Measurements from ENCODE around the gene ACTL6B.

Gene ACTL6B

GRCh38 chr7:100678291-100678984 lies 22.2 kb upstream of the ACTL6B start:
- TF ChIP-seq CTCF (conservative IDR thresholded peaks at IDR 0.05), result no peak
- H3K27ac ChIP-seq, result peak overlapping the region; percentile 96

DNA sequence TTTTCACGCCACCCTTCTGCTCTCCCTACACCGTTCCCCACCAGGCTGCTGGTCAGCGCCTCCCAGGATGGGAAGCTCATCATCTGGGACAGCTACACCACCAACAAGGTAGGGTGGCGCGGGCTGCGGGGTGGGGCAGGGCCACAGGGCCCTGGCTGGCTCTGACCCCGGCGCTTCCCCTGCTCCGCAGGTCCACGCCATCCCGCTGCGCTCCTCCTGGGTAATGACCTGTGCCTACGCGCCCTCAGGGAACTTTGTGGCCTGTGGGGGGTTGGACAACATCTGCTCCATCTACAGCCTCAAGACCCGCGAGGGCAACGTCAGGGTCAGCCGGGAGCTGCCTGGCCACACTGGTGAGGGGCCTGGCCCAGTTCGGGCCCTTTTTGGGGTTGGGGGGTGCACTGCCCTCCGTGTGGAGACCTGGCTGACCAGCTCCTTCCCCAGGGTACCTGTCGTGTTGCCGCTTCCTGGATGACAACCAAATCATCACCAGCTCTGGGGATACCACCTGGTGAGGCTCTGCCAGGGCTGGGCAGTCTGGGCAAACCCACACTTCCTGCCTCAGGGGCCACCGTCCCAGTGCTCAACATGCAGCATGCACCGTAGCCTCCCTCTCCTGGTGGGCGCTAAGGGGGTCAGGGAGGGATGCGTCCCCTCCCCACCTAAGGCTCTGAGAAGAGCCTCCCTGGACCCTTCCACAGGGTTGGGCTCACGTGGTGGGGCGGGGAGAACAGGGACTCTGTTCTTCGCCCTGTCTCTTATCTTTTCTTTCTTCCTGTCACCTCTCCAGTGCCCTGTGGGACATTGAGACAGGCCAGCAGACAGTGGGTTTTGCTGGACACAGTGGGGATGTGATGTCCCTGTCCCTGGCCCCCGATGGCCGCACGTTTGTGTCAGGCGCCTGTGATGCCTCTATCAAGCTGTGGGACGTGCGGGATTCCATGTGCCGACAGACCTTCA lies 21.3 kb upstream of the ACTL6B start:
- no peak for TF ChIP-seq CTCF (conservative IDR thresholded peaks at IDR 0.05)
- H3K27ac ChIP-seq, result peak overlapping the region; percentile 96

GRCh38 chr7:100676501-100677306 lies 20.5 kb upstream of the ACTL6B start:
- peak overlapping the region; percentile 96 for H3K27ac ChIP-seq

GRCh38 chr7:100675581-100676350 lies 19.5 kb upstream of the ACTL6B start:
- H3K27ac ChIP-seq, result peak overlapping the region; percentile 96
- no peak for TF ChIP-seq CTCF (conservative IDR thresholded peaks at IDR 0.05)

More at GRCh38 chr7:100676501-100677306, 20.5 kb upstream of the ACTL6B start:
- TF ChIP-seq CTCF (conservative IDR thresholded peaks at IDR 0.05), result no peak

- H3K27ac ChIP-seq, result peak overlapping the region; percentile 96
- no peak for TF ChIP-seq CTCF (conservative IDR thresholded peaks at IDR 0.05)
These were observed 18.8 kb upstream of the ACTL6B start for GRCh38 chr7:100675105-100675451.

GRCh38 chr7:100674411-100675104 lies 18.3 kb upstream of the ACTL6B start:
- TF ChIP-seq CTCF (conservative IDR thresholded peaks at IDR 0.05), result no peak
- peak overlapping the region; percentile 96 for H3K27ac ChIP-seq
